SK-N-SH (cell line): Measurements from ENCODE around the gene RNF150. TPM values are rescaled to one million over a fixed set of nuclear protein-coding genes. Genes with fewer than 3 reads are reported as not detected.
A peak's percentile ranks its signal among the peaks of the same experiment; 100 is the strongest.

Source experiments
- CTCF ChIA-PET: fragments of 300-600, 350-600 bp; formaldehyde crosslinking; extraction: SDS; loops from one replicate; lab custom pipeline; 2021; lab: Yijun Ruan, JAX
- POLR2A ChIA-PET: fragments of 350-600 bp; sonication (Branson Sonifier 250); formaldehyde crosslinking; extraction: SDS; loops from one replicate; lab custom pipeline; 2020; ENCODE audit warnings: antibody characterized with exemption, inconsistent platforms; lab: Yijun Ruan, JAX
- DNase-seq: peaks from one replicate; pipeline ENCODE4 v3.0.0; 2012
- H2AFZ ChIP-seq: fragments of 200-600 bp; sonication (generic); 2 replicates; pipeline ENCODE4 v1.8.1; 2016; ENCODE audit warnings: antibody characterized with exemption, mild to moderate bottlenecking, low read depth
- H3F3A ChIP-seq: fragments of 200-600 bp; sonication (generic); replicated peaks from 2 replicates; pipeline ENCODE3; 2016; ENCODE audit warnings: antibody characterized with exemption, mild to moderate bottlenecking; ENCODE audit not compliant: insufficient read depth
- H3K27ac ChIP-seq, 2 experiments: fragments of 200-500 bp in 1 of 2; fragments of 200-600 bp in 1 of 2; sonication (Bioruptor generic) in 1 of 2; sonication (generic), shearing (Covaris generic) in 1 of 2; 2 replicates each; pipeline versions ENCODE4 v1.5.1 to v1.6.1; 2014 to 2016; ENCODE audit warnings: low read depth in 2 of 2, inconsistent platforms in 1 of 2, low read length in 1 of 2, mild to moderate bottlenecking in 1 of 2, mixed read lengths in 1 of 2
- H3K27me3 ChIP-seq: fragments of 200-600 bp; sonication (generic), shearing (Covaris generic); 2 replicates; pipeline ENCODE4 v1.6.1; 2016; ENCODE audit warnings: mixed run types; ENCODE audit not compliant: insufficient read depth
- H3K36me3 ChIP-seq, 2 experiments: fragments of 200-500 bp in 1 of 2; fragments of 200-600 bp in 1 of 2; sonication (Bioruptor generic) in 1 of 2; sonication (generic) in 1 of 2; replicated peaks in 1 of 2; 2 replicates each; pipeline versions ENCODE3 to v1.5.1; 2014 to 2016; ENCODE audit warnings: low read length in 1 of 2, mild to moderate bottlenecking in 1 of 2; ENCODE audit not compliant: insufficient read depth in 2 of 2, control insufficient read depth in 1 of 2
- H3K4me1 ChIP-seq, 2 experiments: fragments of 200-500 bp in 1 of 2; fragments of 200-600 bp in 1 of 2; sonication (Bioruptor generic) in 1 of 2; sonication (generic), shearing (Covaris generic) in 1 of 2; 2 replicates each; pipeline versions ENCODE4 v1.5.1 to v1.6.1; 2014 to 2016; ENCODE audit warnings: low read depth in 1 of 2, low read length in 1 of 2, mixed run types in 1 of 2; ENCODE audit not compliant: insufficient read depth in 2 of 2, control insufficient read depth in 1 of 2
- H3K4me2 ChIP-seq: fragments of 200-600 bp; sonication (generic), shearing (Covaris generic); 2 replicates; pipeline ENCODE4 v1.6.1; 2017; ENCODE audit warnings: mixed run types
- H3K4me3 ChIP-seq, 2 experiments: fragments of 200-500 bp in 1 of 2; fragments of 200-600 bp in 1 of 2; sonication (Bioruptor generic) in 1 of 2; sonication (generic), shearing (Covaris generic) in 1 of 2; 2 replicates each; pipeline versions ENCODE4 v1.5.1 to v1.8.1; 2014 to 2016; ENCODE audit warnings: low read depth in 2 of 2, inconsistent platforms in 1 of 2, low read length in 1 of 2, mild to moderate bottlenecking in 1 of 2, mixed read lengths in 1 of 2, moderate library complexity in 1 of 2
- H3K79me2 ChIP-seq: fragments of 200-600 bp; sonication (generic); 2 replicates; pipeline ENCODE4 v1.8.1; 2017; ENCODE audit warnings: mild to moderate bottlenecking; ENCODE audit not compliant: insufficient read depth
- H3K9ac ChIP-seq: fragments of 200-600 bp; sonication (generic); 2 replicates; pipeline ENCODE4 v1.6.1; 2017; ENCODE audit warnings: mixed run types
- H3K9me2 ChIP-seq: fragments of 200-600 bp; sonication (generic); 2 replicates; pipeline ENCODE4 v1.6.1; 2017; ENCODE audit warnings: mixed run types
- H3K9me3 ChIP-seq: fragments of 200-600 bp; sonication (generic); 2 replicates; pipeline ENCODE4 v1.6.1; 2017; ENCODE audit warnings: mixed run types, mild to moderate bottlenecking, moderate library complexity
- H4K20me1 ChIP-seq: fragments of 200-600 bp; sonication (generic); 2 replicates; pipeline ENCODE4 v1.6.1; 2017; ENCODE audit warnings: mild to moderate bottlenecking, mixed run types; ENCODE audit not compliant: insufficient read depth
- CHD2 ChIP-seq: fragments of 150-350 bp; IDR thresholded peaks from 2 replicates; pipeline ENCODE4 v1.6.1; 2018; ENCODE audit warnings: low read length; ENCODE audit not compliant: partially characterized antibody
- ELF1 ChIP-seq: IDR thresholded peaks from 2 replicates; pipeline ENCODE4 v1.4.0; 2012
- EP300 ChIP-seq, 2 experiments: IDR thresholded peaks; 2 replicates each; pipeline versions ENCODE4 v1.4.0 to v1.6.1; 2012; ENCODE audit warnings: borderline replicate concordance in 1 of 2, low read depth in 1 of 2, low read length in 1 of 2
- EZH2phosphoT487 ChIP-seq: fragments of 200-600 bp; sonication (generic); IDR thresholded peaks from 2 replicates; pipeline ENCODE4 v1.6.1; 2017; ENCODE audit warnings: low read depth, mixed run types, mild to moderate bottlenecking, antibody characterized with exemption, moderate library complexity, borderline replicate concordance
- FOSL2 ChIP-seq: IDR thresholded peaks from 2 replicates; pipeline ENCODE4 v1.4.0; 2012; ENCODE audit warnings: low read depth, mild to moderate bottlenecking, moderate library complexity, borderline replicate concordance
- FOXJ3 ChIP-seq: sonication (generic); formaldehyde crosslinking; IDR thresholded peaks from 2 replicates; pipeline ENCODE4 v1.5.1; 2020; ENCODE audit warnings: mild to moderate bottlenecking, missing genetic modification reagents
- GATA2 ChIP-seq: sonication (generic); formaldehyde crosslinking; IDR thresholded peaks from 2 replicates; pipeline ENCODE4 v1.5.0; 2020; ENCODE audit warnings: mild to moderate bottlenecking, missing genetic modification reagents
- JUND ChIP-seq: IDR thresholded peaks from 2 replicates; pipeline ENCODE4 v1.4.0; 2012
- MEF2A ChIP-seq: IDR thresholded peaks from 2 replicates; pipeline ENCODE4 v1.4.0; 2012; ENCODE audit warnings: low read depth, borderline replicate concordance
- MXI1 ChIP-seq: IDR thresholded peaks from 2 replicates; pipeline ENCODE4 v1.6.1; 2012; ENCODE audit warnings: mild to moderate bottlenecking, low read depth, low read length, improper control_type of control experiment
- NFIC ChIP-seq: IDR thresholded peaks from 2 replicates; pipeline ENCODE4 v1.4.0; 2012; ENCODE audit warnings: borderline replicate concordance
- NRF1 ChIP-seq: IDR thresholded peaks from 2 replicates; pipeline ENCODE4 v1.6.1; 2012; ENCODE audit warnings: low read depth, mild to moderate bottlenecking, low read length
- POLR2AphosphoS5 ChIP-seq: IDR thresholded peaks from 2 replicates; pipeline ENCODE4 v1.6.1; 2012; ENCODE audit warnings: low read depth, low read length
- RAD21 ChIP-seq: IDR thresholded peaks from 2 replicates; pipeline ENCODE4 v1.6.1; 2012; ENCODE audit warnings: mild to moderate bottlenecking, low read length
- RCOR1 ChIP-seq: fragments of 150-350 bp; IDR thresholded peaks from 2 replicates; pipeline ENCODE4 v1.6.1; 2017; ENCODE audit warnings: antibody characterized with exemption, low read length
- RFX5 ChIP-seq: IDR thresholded peaks from 2 replicates; pipeline ENCODE4 v1.6.1; 2012; ENCODE audit warnings: mild to moderate bottlenecking, improper control_type of control experiment, low read length
- RXRA ChIP-seq: IDR thresholded peaks from 2 replicates; pipeline ENCODE4 v1.4.0; 2012; ENCODE audit warnings: low read depth, mild to moderate bottlenecking, borderline replicate concordance
- TAF1 ChIP-seq: IDR thresholded peaks from 2 replicates; pipeline ENCODE4 v1.6.1; 2012; ENCODE audit warnings: low read depth, mild to moderate bottlenecking, low read length, moderate library complexity, borderline replicate concordance
- TCF12 ChIP-seq: IDR thresholded peaks from 2 replicates; pipeline ENCODE4 v1.4.0; 2012
- TEAD4 ChIP-seq: IDR thresholded peaks from 2 replicates; pipeline ENCODE4 v1.4.0; 2012; ENCODE audit warnings: mild to moderate bottlenecking, borderline replicate concordance; ENCODE audit not compliant: insufficient read depth
- WGBS: methylation state at CpG from one replicate; pipeline ENCODE4 v1.1.6; 2017; ENCODE audit warnings: low lambda C conversion rate; 5-methylcytosine and 5-hydroxymethylcytosine counted together
- polyA plus RNA-seq, 3 experiments: library from polyadenylated mRNA; depleted of rRNA; stranded (reverse); fragments of >200 nt; gene quantifications; 2 replicates each; pipeline ENCODE4 v1.2.3, GENCODE V29; 2012
- TF ChIP-seq, protein P1 (sequence below): IDR thresholded peaks from 2 replicates; pipeline ENCODE4 v1.4.0; 2012; ENCODE audit warnings: low read depth, borderline replicate concordance
- TF ChIP-seq, protein P2 (sequence below): IDR thresholded peaks from 2 replicates; pipeline ENCODE4; 2012
- TF ChIP-seq, protein P3 (sequence below): IDR thresholded peaks from 2 replicates; pipeline ENCODE4 v1.4.0; 2012; ENCODE audit warnings: low read depth

RNF150 gene
- polyA plus RNA-seq, 1 of the 3 experiments (the other 2 are of a cell fraction), result 5.8 TPM

DNA sequence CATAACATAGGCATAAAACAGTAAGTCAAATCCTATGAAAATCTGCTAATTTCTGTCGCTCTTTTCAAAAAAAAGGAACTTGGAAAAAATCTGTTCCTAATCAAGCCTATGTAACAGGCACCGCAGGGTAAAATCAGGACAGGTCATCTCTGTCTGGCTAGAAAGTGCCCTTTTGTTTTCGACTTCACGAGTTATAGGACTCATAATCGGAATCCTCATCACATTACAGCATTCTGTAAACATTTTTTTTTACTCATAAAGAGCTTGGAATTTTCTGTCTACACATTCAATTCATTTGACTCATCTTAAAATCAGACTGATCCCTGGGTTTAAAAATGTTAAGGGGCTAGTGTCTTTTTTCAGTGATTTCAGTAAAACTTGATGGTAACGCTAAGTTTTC, 195.4 kb downstream of the RNF150 start (continued):
- TF ChIP-seq RFX5, result no peak
- no peak for TF ChIP-seq NRF1
- no peak; the same call in 1 of the 2 replicates for TF ChIP-seq MXI1
- TF ChIP-seq, protein P1, sequence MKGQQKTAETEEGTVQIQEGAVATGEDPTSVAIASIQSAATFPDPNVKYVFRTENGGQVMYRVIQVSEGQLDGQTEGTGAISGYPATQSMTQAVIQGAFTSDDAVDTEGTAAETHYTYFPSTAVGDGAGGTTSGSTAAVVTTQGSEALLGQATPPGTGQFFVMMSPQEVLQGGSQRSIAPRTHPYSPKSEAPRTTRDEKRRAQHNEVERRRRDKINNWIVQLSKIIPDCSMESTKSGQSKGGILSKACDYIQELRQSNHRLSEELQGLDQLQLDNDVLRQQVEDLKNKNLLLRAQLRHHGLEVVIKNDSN, result no peak
- TF ChIP-seq RAD21, result peak; percentile 23; the same call in 1 of the 2 replicates
- peak; percentile 86 for TF ChIP-seq GATA2 (CRISPR knock-in tag)
- peak; percentile 94 to 97 for TF ChIP-seq EP300 (IDR thresholded peaks at IDR 0.05; ENCODE audit: borderline replicate concordance in 1 of 2, low read depth in 1 of 2, low read length in 1 of 2)
- TF ChIP-seq JUND, result peak; percentile 90
- peak; percentile 82 for TF ChIP-seq FOSL2
- TF ChIP-seq ELF1, result no peak
- TF ChIP-seq NFIC, result peak; percentile 78

DNA sequence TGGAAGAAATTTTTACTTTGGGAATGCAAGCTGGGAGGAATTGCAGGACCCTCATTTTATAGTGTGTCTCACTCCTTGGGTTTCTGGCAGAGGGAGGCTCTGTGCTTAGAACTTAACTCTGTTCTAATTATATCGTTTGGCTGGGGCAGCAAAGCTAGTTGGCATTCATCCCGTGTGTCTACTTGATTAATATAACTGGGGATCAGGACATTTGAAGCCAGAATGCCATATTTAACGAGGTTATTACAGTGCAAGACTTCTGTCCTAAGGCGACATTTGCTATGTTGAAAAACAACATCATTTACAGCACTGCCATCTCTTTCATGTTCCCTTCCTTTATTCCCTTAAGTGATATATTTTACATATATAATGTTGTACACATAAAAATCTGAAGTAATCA, 198.0 kb downstream of the RNF150 start:
- Histone ChIP-seq H3K4me3 (no peak overlapping the region), H4K20me1 (no peaks in the 10 kb centered on the region), H3K27ac (peak overlapping the region; percentile 58 to 98), H3K9me2 (no peaks in the 10 kb centered on the region), H3K79me2 (peaks cover 17% of the 10 kb centered on the region), H3K27me3 (no peaks in the 10 kb centered on the region), H3K9ac (no peak overlapping the region; the same call in 1 of the 2 replicates), H3K4me1 (peaks cover 44 to 50% of the 10 kb centered on the region in 2 experiments), H3K4me2 (peak overlapping the region; percentile 47; the same call in 1 of the 2 replicates), H3F3A (peaks cover 30% of the 10 kb centered on the region), H3K36me3 (peaks cover 0 to 10% of the 10 kb centered on the region in 2 experiments), H2AFZ (no peak overlapping the region), H3K9me3 (no peaks in the 10 kb centered on the region)
- 1% methylated on average over 4 of the region's 4 CpGs for WGBS
- peak; percentile 42; the same call in 1 of the 2 replicates for TF ChIP-seq MXI1
- peak; percentile 23; the same call in 1 of the 2 replicates for TF ChIP-seq JUND
- peak; percentile 32; the same call in 1 of the 2 replicates for TF ChIP-seq RXRA
- peak; percentile 74; the same call in 1 of the 2 replicates for TF ChIP-seq TCF12
- TF ChIP-seq RAD21, result peak; percentile 48
- TF ChIP-seq TAF1, result no peak
- TF ChIP-seq, protein P2, sequence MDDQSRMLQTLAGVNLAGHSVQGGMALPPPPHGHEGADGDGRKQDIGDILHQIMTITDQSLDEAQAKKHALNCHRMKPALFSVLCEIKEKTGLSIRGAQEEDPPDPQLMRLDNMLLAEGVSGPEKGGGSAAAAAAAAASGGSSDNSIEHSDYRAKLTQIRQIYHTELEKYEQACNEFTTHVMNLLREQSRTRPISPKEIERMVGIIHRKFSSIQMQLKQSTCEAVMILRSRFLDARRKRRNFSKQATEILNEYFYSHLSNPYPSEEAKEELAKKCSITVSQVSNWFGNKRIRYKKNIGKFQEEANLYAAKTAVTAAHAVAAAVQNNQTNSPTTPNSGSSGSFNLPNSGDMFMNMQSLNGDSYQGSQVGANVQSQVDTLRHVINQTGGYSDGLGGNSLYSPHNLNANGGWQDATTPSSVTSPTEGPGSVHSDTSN, result peak; percentile 89
- TF ChIP-seq, protein P3, sequence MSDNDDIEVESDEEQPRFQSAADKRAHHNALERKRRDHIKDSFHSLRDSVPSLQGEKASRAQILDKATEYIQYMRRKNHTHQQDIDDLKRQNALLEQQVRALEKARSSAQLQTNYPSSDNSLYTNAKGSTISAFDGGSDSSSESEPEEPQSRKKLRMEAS, result 0 out of 2 replicates have a peak, but pooled peaks have one; percentile 18
- TF ChIP-seq NFIC, result peak; percentile 90
- no peak for TF ChIP-seq NRF1
- TF ChIP-seq EZH2phosphoT487, result no peak
- peak; percentile 94 for TF ChIP-seq RCOR1
- TF ChIP-seq MEF2A, result peak; percentile 77; the same call in 1 of the 2 replicates
- TF ChIP-seq POLR2AphosphoS5, result peak; percentile 63
- peak; percentile 77 for TF ChIP-seq GATA2 (CRISPR knock-in tag)
- peak; percentile 38; the same call in 1 of the 2 replicates for TF ChIP-seq TEAD4
- peak; percentile 53; the same call in 1 of the 2 replicates for TF ChIP-seq FOXJ3 (CRISPR knock-in tag)
- TF ChIP-seq ELF1, result no peak
- peak; percentile 85 for TF ChIP-seq CHD2
- TF ChIP-seq EP300 (IDR thresholded peaks at IDR 0.05; ENCODE audit: borderline replicate concordance in 1 of 2, low read depth in 1 of 2, low read length in 1 of 2), result peak; percentile 65 to 96; a peak in 3 of 4 replicates
- DNase-seq, result peak; percentile 70
- POLR2A ChIA-PET, result interaction anchor here (0.7 to 1.4 kb wide), 2 partner anchors 33 to 198 kb away, joined by 3 read pairs; partner anchors contain the start of gene RNF150
- CTCF ChIA-PET, result interaction anchor here (0.8 to 3.1 kb wide), 7 partner anchors 16 to 199 kb away, joined by 3 to 19 read pairs (median 6); partner anchors contain the start of gene RNF150
